Neural cell (in vitro differentiated cells): Measurements from ENCODE around the gene GFRA4. TPM values are rescaled to one million over a fixed set of nuclear protein-coding genes. Genes with fewer than 3 reads are reported as not detected.

ENCODE experiments used
- H2AFZ ChIP-seq: fragments of 200-600, 300-800 bp; sonication (generic), shearing (Covaris generic); 2 replicates; pipeline ENCODE4 v1.6.0; 2014; ENCODE audit warnings: low read depth, mild to moderate bottlenecking, antibody characterized with exemption, low read length, moderate library complexity
- H3F3A ChIP-seq: fragments of 200-600 bp; shearing (Covaris generic); 2 replicates; pipeline ENCODE4 v1.6.1; 2016; ENCODE audit warnings: mild to moderate bottlenecking, moderate library complexity, mixed read lengths, antibody characterized with exemption, low read length; ENCODE audit not compliant: insufficient read depth, poor library complexity, severe bottlenecking
- H3K27ac ChIP-seq: fragments of 200-600, 300-800 bp; sonication (generic), shearing (Covaris generic); 2 replicates; pipeline ENCODE4 v1.5.1; 2014; ENCODE audit warnings: mild to moderate bottlenecking, low read length, moderate library complexity
- H3K27me3 ChIP-seq: fragments of 300-800, 200-600 bp; sonication (generic), shearing (Covaris generic); 2 replicates; pipeline ENCODE4 v1.6.0; 2014; ENCODE audit warnings: mild to moderate bottlenecking, low read depth, low read length, moderate library complexity; ENCODE audit not compliant: insufficient read depth
- H3K36me3 ChIP-seq: fragments of 300-800, 200-600 bp; sonication (generic), shearing (Covaris generic); 2 replicates; pipeline ENCODE4 v1.5.1; 2014; ENCODE audit warnings: mild to moderate bottlenecking, antibody characterized with exemption, low read length, moderate library complexity; ENCODE audit not compliant: insufficient read depth
- H3K4me2 ChIP-seq: fragments of 300-800, 200-600 bp; sonication (generic), shearing (Covaris generic); 2 replicates; pipeline ENCODE4 v1.6.0; 2014; ENCODE audit warnings: mild to moderate bottlenecking, low read length
- H3K4me3 ChIP-seq: fragments of 300-800, 200-600 bp; sonication (generic), shearing (Covaris generic); 2 replicates; pipeline ENCODE4 v1.5.1; 2014; ENCODE audit warnings: mild to moderate bottlenecking, low read length, moderate library complexity
- H3K79me2 ChIP-seq: fragments of 200-600 bp; shearing (Covaris generic); replicated peaks from 2 replicates; pipeline ENCODE4 v1.6.0; 2014; ENCODE audit warnings: mild to moderate bottlenecking, low read length, moderate library complexity; ENCODE audit not compliant: insufficient read depth
- H3K9ac ChIP-seq: fragments of 300-800, 200-600 bp; sonication (generic), shearing (Covaris generic); 2 replicates; pipeline ENCODE4 v1.6.1; 2016; ENCODE audit warnings: mild to moderate bottlenecking, low read length, mixed read lengths
- H3K9me2 ChIP-seq: fragments of 200-600 bp; shearing (Covaris generic); 2 replicates; pipeline ENCODE4 v1.6.1; 2016; ENCODE audit warnings: mild to moderate bottlenecking, low read length, mixed read lengths; ENCODE audit not compliant: insufficient read depth
- H3K9me3 ChIP-seq: fragments of 200-600, 300-800 bp; sonication (generic), shearing (Covaris generic); 2 replicates; pipeline ENCODE4 v1.6.1; 2016; ENCODE audit warnings: mild to moderate bottlenecking, mixed run types, low read length, moderate library complexity, mixed read lengths
- H4K20me1 ChIP-seq: fragments of 200-600 bp; shearing (Covaris generic); 2 replicates; pipeline ENCODE4 v1.6.1; 2016; ENCODE audit warnings: mild to moderate bottlenecking, mixed run types; ENCODE audit not compliant: insufficient read depth
- CTCF ChIP-seq: fragments of 450-650 bp; IDR thresholded peaks from 2 replicates; pipeline ENCODE4 v1.5.1; 2014; ENCODE audit warnings: antibody characterized with exemption, mild to moderate bottlenecking, moderate library complexity; ENCODE audit not compliant: poor library complexity, severe bottlenecking
- EP300 ChIP-seq: fragments of 450-650 bp; conservative IDR thresholded peaks from 2 replicates; pipeline ENCODE4 v1.6.1; 2014; ENCODE audit warnings: antibody characterized with exemption, mild to moderate bottlenecking, moderate library complexity; ENCODE audit not compliant: poor library complexity, severe bottlenecking
- EZH2 ChIP-seq: fragments of 200-600, 300-800 bp; shearing (Covaris generic), sonication (generic); IDR thresholded peaks from 2 replicates; pipeline ENCODE4 v1.6.1; 2014; ENCODE audit warnings: antibody characterized with exemption, low read length, borderline replicate concordance, mild to moderate bottlenecking; ENCODE audit not compliant: insufficient read depth, poor library complexity, severe bottlenecking
- MXI1 ChIP-seq: fragments of 450-650 bp; conservative IDR thresholded peaks from 2 replicates; pipeline ENCODE4 v1.6.1; 2014; ENCODE audit warnings: antibody characterized with exemption, mild to moderate bottlenecking; ENCODE audit not compliant: poor library complexity, severe bottlenecking
- POLR2AphosphoS5 ChIP-seq: IDR thresholded peaks from 2 replicates; pipeline ENCODE4 v1.6.1; 2012
- RAD21 ChIP-seq: fragments of 450-650 bp; conservative IDR thresholded peaks from 2 replicates; pipeline ENCODE4 v1.6.1; 2014; ENCODE audit warnings: antibody characterized with exemption, mild to moderate bottlenecking, moderate library complexity
- REST ChIP-seq: IDR thresholded peaks from 2 replicates; pipeline ENCODE4 v1.6.1; 2012; ENCODE audit warnings: borderline replicate concordance
- SMC3 ChIP-seq: fragments of 450-650 bp; conservative IDR thresholded peaks from 2 replicates; pipeline ENCODE4 v1.6.1; 2014; ENCODE audit warnings: antibody characterized with exemption, mild to moderate bottlenecking, moderate library complexity; ENCODE audit not compliant: poor library complexity
- TAF1 ChIP-seq: IDR thresholded peaks from 2 replicates; pipeline ENCODE4 v1.6.1; 2012; ENCODE audit warnings: low read depth
- polyA plus RNA-seq: library from polyadenylated mRNA; depleted of rRNA; stranded (reverse); fragments of >200 nt; gene quantifications from 2 replicates; pipeline ENCODE4 v1.2.3, GENCODE V29; 2014

The GFRA4 gene
- polyA plus RNA-seq, 1 donor from 2014 or later, result not detected

GRCh38 chr20:3651204-3651962 lies 11.8 kb downstream of the GFRA4 start:
- Histone ChIP-seq H3K27ac (no peak overlapping the region), H3F3A (no peaks in the 10 kb centered on the region), H3K79me2 (no peaks in the 10 kb centered on the region), H4K20me1 (no peaks in the 10 kb centered on the region), H3K9me2 (no peaks in the 10 kb centered on the region), H3K9me3 (no peaks in the 10 kb centered on the region), H3K9ac (no peak overlapping the region), H3K36me3 (no peaks in the 10 kb centered on the region), H3K4me2 (no peak overlapping the region), H2AFZ (no peak overlapping the region), H3K4me3 (no peak overlapping the region), H3K27me3 (no peaks in the 10 kb centered on the region)
- no peak for TF ChIP-seq POLR2AphosphoS5
- no peak for TF ChIP-seq RAD21
- TF ChIP-seq EP300, result no peak
- TF ChIP-seq MXI1, result no peak
- TF ChIP-seq REST, result no peak
- TF ChIP-seq SMC3, result no peak
- TF ChIP-seq EZH2, result no peak
- no peak for TF ChIP-seq TAF1
- no peak for TF ChIP-seq CTCF

- H3K27ac ChIP-seq, result no peak overlapping the region
- TF ChIP-seq SMC3, result no peak
- TF ChIP-seq TAF1, result no peak
- TF ChIP-seq EP300, result no peak
- no peak for TF ChIP-seq REST
- TF ChIP-seq EZH2, result no peak
- TF ChIP-seq MXI1, result no peak
- TF ChIP-seq POLR2AphosphoS5, result no peak
- TF ChIP-seq CTCF, result no peak
- TF ChIP-seq RAD21, result no peak
Measured at GRCh38 chr20:3648951-3649350, 14.2 kb downstream of the GFRA4 start.

More at GRCh38 chr20:3648951-3649350, 14.2 kb downstream of the GFRA4 start:
- no peaks in the 10 kb centered on the region for H3K79me2 ChIP-seq
- H3K9ac ChIP-seq, result no peak overlapping the region
- no peak overlapping the region for H2AFZ ChIP-seq
- no peaks in the 10 kb centered on the region for H3K27me3 ChIP-seq
- H3K4me2 ChIP-seq, result no peak overlapping the region
- H3K4me3 ChIP-seq, result no peak overlapping the region
- H4K20me1 ChIP-seq, result no peaks in the 10 kb centered on the region
- H3K9me2 ChIP-seq, result no peaks in the 10 kb centered on the region
- H3K36me3 ChIP-seq, result peaks cover 12% of the 10 kb centered on the region
- H3K9me3 ChIP-seq, result no peaks in the 10 kb centered on the region
- H3F3A ChIP-seq, result no peaks in the 10 kb centered on the region
